Nephron (organoid): Measurements from ENCODE around the gene ZNF275.
"Not testable (repeated sequence)": the region's sequence is repeated elsewhere in the genome, so short reads cannot be mapped to it uniquely, and the experiment has no call there.

Experiments used
- H3K27ac Mint-ChIP-seq, 3 experiments: 2 replicates each; pipeline ENCODE4 v1.8.0; 2020; ENCODE audit warnings: mixed read lengths in 3 of 3, mild to moderate bottlenecking in 2 of 3, moderate library complexity in 1 of 3
- H3K27me3 Mint-ChIP-seq: 2 replicates; pipeline ENCODE4 v1.8.0; 2021; ENCODE audit warnings: low read depth, mild to moderate bottlenecking, moderate library complexity, mixed read lengths
- H3K36me3 Mint-ChIP-seq: 2 replicates; pipeline ENCODE4 v1.8.0; 2020; ENCODE audit warnings: low read depth, mixed read lengths
- H3K4me1 Mint-ChIP-seq: 2 replicates; pipeline ENCODE4 v1.8.0; 2020; ENCODE audit warnings: mixed read lengths
- H3K4me3 Mint-ChIP-seq, 3 experiments: 2 replicates each; pipeline ENCODE4 v1.8.0; 2020; ENCODE audit warnings: mild to moderate bottlenecking in 3 of 3, mixed read lengths in 3 of 3, moderate library complexity in 2 of 3
- H3K9me3 Mint-ChIP-seq: 2 replicates; pipeline ENCODE4 v1.8.0; 2020; ENCODE audit warnings: mixed read lengths
- CTCF ChIP-seq, 3 experiments: fragments of 200-600 bp; sonication (generic); IDR thresholded peaks; one replicate each; pipeline ENCODE4 v1.5.0; 2021; ENCODE audit warnings: antibody characterized with exemption in 3 of 3; ENCODE audit not compliant: unreplicated experiment in 3 of 3

ZNF275 gene

GRCh38 chrX:153333821-153334653 is at the start of gene ZNF275:
ZNF275 (plus strand) TSS chrX:153334153; CDS start chrX:153336680, 2,527 bp downstream.
- Mint-ChIP-seq H3K9me3 (peaks cover 18% of the 10 kb centered on the region), H3K36me3 (peaks cover 13% of the 10 kb centered on the region), H3K4me1 (peaks cover 18% of the 10 kb centered on the region), H3K27me3 (peaks cover 7% of the 10 kb centered on the region), H3K4me3 (peak within 1 kb of the TSS; percentile 88 to 91 (median 91)), H3K27ac (peak within 1 kb of the TSS in 2 of 3 experiments; percentile 67 to 84)
- no peak for TF ChIP-seq CTCF (IDR thresholded peaks at IDR 0.05; ENCODE audit: unreplicated experiment in 3 of 3)

GRCh38 chrX:153285678-153286077 is 48.3 kb upstream of the ZNF275 start:
- H3K27me3 Mint-ChIP-seq, H3K9me3 Mint-ChIP-seq, H3K4me3 Mint-ChIP-seq, H3K4me1 Mint-ChIP-seq, H3K36me3 Mint-ChIP-seq, H3K27ac Mint-ChIP-seq: not testable (repeated sequence)

GRCh38 chrX:153288807-153289206 is 45.1 kb upstream of the ZNF275 start:
- H3K9me3 Mint-ChIP-seq, H3K27me3 Mint-ChIP-seq, H3K36me3 Mint-ChIP-seq, H3K27ac Mint-ChIP-seq, H3K4me3 Mint-ChIP-seq, H3K4me1 Mint-ChIP-seq: not testable (repeated sequence)

- not testable (repeated sequence) for H3K4me3 Mint-ChIP-seq, H3K4me1 Mint-ChIP-seq
Observed at GRCh38 chrX:153293485-153294071, 40.4 kb upstream of the ZNF275 start.

GRCh38 chrX:153297376-153297775 is 36.6 kb upstream of the ZNF275 start:
- TF ChIP-seq CTCF (IDR thresholded peaks at IDR 0.05; ENCODE audit: unreplicated experiment in 3 of 3) = no peak
- peaks cover 8% of the 10 kb centered on the region for H3K27me3 Mint-ChIP-seq
- H3K4me1 Mint-ChIP-seq = no peaks in the 10 kb centered on the region
- peaks cover 17% of the 10 kb centered on the region for H3K9me3 Mint-ChIP-seq
- H3K36me3 Mint-ChIP-seq = no peaks in the 10 kb centered on the region
- H3K4me3 Mint-ChIP-seq = no peak overlapping the region
- H3K27ac Mint-ChIP-seq = no peak overlapping the region

More at GRCh38 chrX:153293485-153294071, 40.4 kb upstream of the ZNF275 start:
- peaks cover 12% of the 10 kb centered on the region for H3K9me3 Mint-ChIP-seq
- not testable (repeated sequence) for H3K27me3 Mint-ChIP-seq, H3K27ac Mint-ChIP-seq, H3K36me3 Mint-ChIP-seq

- no peak overlapping the region for H3K27ac Mint-ChIP-seq
- H3K4me3 Mint-ChIP-seq = no peak overlapping the region
- H3K36me3 Mint-ChIP-seq = no peaks in the 10 kb centered on the region
- H3K9me3 Mint-ChIP-seq = peaks cover 19% of the 10 kb centered on the region
- peaks cover 12% of the 10 kb centered on the region for H3K27me3 Mint-ChIP-seq
- no peak for TF ChIP-seq CTCF (IDR thresholded peaks at IDR 0.05; ENCODE audit: unreplicated experiment in 3 of 3)
- H3K4me1 Mint-ChIP-seq = no peaks in the 10 kb centered on the region
Observed at GRCh38 chrX:153299855-153300254, 34.1 kb upstream of the ZNF275 start.

- no peak overlapping the region for H3K27ac Mint-ChIP-seq
- no peaks in the 10 kb centered on the region for H3K4me1 Mint-ChIP-seq
- no peak overlapping the region for H3K4me3 Mint-ChIP-seq
Observed at GRCh38 chrX:153301746-153302145, 32.2 kb upstream of the ZNF275 start.

More at GRCh38 chrX:153301746-153302145, 32.2 kb upstream of the ZNF275 start:
- TF ChIP-seq CTCF (IDR thresholded peaks at IDR 0.05; ENCODE audit: unreplicated experiment in 3 of 3) = no peak
- peaks cover 12% of the 10 kb centered on the region for H3K27me3 Mint-ChIP-seq
- H3K36me3 Mint-ChIP-seq = no peaks in the 10 kb centered on the region
- peaks cover 16% of the 10 kb centered on the region for H3K9me3 Mint-ChIP-seq
